ENCODE measurements around the gene RNU6-9.
"Not testable (repeated sequence)": the region's sequence is repeated elsewhere in the genome, so short reads cannot be mapped to it uniquely, and the experiment has no call there.

Gene RNU6-9

DNA sequence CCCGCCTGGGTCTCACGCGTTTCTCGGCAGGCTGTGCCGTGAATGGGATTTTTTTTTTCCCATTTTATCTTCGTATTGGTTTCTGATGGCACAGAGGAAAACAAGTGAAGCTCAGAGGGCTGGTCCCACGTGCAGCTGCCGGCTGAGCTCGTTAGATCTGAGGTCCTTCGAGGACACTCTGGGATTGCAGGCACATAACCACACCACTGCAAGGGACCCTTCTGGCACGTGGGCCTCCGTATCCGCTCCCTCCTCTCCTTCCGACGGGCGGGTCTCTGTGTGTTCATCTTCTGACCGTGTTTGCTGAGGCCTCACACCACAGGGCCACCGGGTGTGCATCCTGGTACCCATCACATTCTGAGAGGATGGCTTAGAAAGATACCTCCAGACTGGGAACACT, 17.2 kb upstream of the RNU6-9 start:
- TF ChIP-seq, protein P1, sequence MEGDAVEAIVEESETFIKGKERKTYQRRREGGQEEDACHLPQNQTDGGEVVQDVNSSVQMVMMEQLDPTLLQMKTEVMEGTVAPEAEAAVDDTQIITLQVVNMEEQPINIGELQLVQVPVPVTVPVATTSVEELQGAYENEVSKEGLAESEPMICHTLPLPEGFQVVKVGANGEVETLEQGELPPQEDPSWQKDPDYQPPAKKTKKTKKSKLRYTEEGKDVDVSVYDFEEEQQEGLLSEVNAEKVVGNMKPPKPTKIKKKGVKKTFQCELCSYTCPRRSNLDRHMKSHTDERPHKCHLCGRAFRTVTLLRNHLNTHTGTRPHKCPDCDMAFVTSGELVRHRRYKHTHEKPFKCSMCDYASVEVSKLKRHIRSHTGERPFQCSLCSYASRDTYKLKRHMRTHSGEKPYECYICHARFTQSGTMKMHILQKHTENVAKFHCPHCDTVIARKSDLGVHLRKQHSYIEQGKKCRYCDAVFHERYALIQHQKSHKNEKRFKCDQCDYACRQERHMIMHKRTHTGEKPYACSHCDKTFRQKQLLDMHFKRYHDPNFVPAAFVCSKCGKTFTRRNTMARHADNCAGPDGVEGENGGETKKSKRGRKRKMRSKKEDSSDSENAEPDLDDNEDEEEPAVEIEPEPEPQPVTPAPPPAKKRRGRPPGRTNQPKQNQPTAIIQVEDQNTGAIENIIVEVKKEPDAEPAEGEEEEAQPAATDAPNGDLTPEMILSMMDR (IDR thresholded peaks at IDR 0.05; ENCODE audit: unreplicated experiment in 3 of 3), result no peak
- H3K36me3 Mint-ChIP-seq (ENCODE audit: low read depth), result peaks cover 23% of the 10 kb centered on the region
- H3K27me3 Mint-ChIP-seq (ENCODE audit: low read depth), result no peaks in the 10 kb centered on the region
- no peaks in the 10 kb centered on the region for H3K9me3 Mint-ChIP-seq
- H3K4me3 Mint-ChIP-seq, result no peak overlapping the region
- no peak overlapping the region for H3K27ac Mint-ChIP-seq
- no peaks in the 10 kb centered on the region for H3K4me1 Mint-ChIP-seq

- H3K4me1 Mint-ChIP-seq, result no peaks in the 10 kb centered on the region
- H3K27me3 Mint-ChIP-seq (ENCODE audit: low read depth), result no peaks in the 10 kb centered on the region
- peaks cover 28% of the 10 kb centered on the region for H3K36me3 Mint-ChIP-seq (ENCODE audit: low read depth)
- no peak overlapping the region for H3K4me3 Mint-ChIP-seq
- no peak overlapping the region for H3K27ac Mint-ChIP-seq
- no peaks in the 10 kb centered on the region for H3K9me3 Mint-ChIP-seq
- TF ChIP-seq, protein P1 (IDR thresholded peaks at IDR 0.05; ENCODE audit: unreplicated experiment in 3 of 3), result no peak
These were observed 16.4 kb upstream of the RNU6-9 start for GRCh38 chr19:876780-877314.

GRCh38 chr19:877992-878660, 15.2 kb upstream of the RNU6-9 start:
- H3K4me3 Mint-ChIP-seq; H3K9me3 Mint-ChIP-seq; H3K27me3 Mint-ChIP-seq (ENCODE audit: low read depth); H3K27ac Mint-ChIP-seq; H3K4me1 Mint-ChIP-seq: not testable (repeated sequence)
- H3K36me3 Mint-ChIP-seq (ENCODE audit: low read depth), result peaks cover 34% of the 10 kb centered on the region

DNA sequence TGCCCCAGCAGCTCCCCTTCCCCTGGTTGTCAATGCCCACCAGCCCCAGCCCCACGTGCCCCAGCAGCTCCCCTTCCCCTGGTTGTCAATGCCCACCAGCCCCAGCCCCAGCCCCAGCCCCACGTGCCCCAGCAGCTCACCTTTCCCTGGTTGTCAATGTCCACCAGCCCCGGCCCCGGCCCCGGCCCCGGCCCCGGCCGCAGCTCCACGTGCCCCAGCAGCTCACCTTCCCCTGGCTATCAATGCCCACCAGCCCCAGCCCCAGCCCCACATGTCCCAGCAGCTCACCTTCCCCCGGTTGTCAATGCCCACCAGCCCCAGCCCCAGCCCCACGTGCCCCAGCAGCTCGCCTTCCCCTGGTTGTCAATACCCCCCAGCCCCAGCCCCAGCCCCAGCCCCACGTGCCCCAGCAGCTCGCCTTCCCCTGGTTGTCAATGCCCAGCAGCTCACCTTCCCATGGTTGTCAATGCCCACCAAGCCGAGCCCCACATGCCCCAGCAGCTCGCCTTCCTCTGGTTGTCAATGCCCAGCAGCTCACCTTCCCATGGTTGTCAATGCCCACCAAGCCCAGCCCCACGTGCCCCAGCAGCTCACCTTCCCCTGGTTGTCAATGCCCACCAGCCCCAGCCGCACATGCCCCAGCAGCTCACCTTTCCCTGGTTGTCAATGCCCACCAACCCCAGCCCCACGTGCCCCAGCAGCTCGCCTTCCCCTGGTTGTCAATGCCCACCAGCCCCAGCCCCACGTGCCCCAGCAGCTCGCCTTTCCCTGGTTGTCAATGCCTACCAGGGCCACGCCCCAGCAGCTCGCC, 14.3 kb upstream of the RNU6-9 start:
- not testable (repeated sequence) for H3K9me3 Mint-ChIP-seq; H3K4me3 Mint-ChIP-seq; H3K27ac Mint-ChIP-seq; H3K4me1 Mint-ChIP-seq; H3K27me3 Mint-ChIP-seq (ENCODE audit: low read depth)
- peaks cover 34% of the 10 kb centered on the region for H3K36me3 Mint-ChIP-seq (ENCODE audit: low read depth)

DNA sequence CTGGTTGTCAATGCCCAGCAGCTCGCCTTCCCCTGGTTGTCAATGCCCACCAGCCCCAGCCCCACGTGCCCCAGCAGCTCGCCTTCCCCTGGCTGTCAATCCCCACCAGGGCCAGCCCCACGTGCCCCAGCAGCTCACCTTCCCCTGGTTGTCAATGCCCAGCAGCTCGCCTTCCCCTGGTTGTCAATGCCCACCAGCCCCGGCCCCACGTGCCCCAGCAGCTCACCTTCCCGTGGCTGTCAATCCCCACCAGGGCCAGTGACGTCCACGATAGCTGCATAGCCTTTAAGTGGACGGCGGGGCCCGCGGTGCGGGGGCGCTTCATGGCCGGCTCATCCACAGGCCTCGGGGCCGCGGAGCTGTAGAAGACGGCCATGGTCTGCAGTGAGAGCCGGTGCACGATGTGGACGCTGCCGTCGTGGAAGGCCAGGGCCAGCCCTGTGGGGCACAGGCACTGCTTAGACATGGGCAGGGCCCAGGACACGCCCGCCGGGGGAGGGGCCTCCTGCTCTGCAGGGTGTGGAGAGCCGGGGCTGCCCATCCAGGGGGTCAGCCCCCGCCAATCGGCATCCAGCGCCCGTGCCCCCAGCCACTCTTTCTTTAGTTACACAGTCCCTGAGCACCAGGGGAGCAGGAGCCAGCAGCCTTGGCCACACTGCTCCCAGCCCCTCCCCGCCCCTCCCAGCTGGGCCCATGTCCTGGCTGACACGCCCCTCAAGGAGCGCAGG, 13.4 kb upstream of the RNU6-9 start:
- Mint-ChIP-seq H3K4me1 (no peaks in the 10 kb centered on the region), H3K27me3 (ENCODE audit: low read depth) (no peaks in the 10 kb centered on the region), H3K36me3 (ENCODE audit: low read depth) (peaks cover 34% of the 10 kb centered on the region), H3K4me3 (no peak overlapping the region), H3K27ac (no peak overlapping the region), H3K9me3 (no peaks in the 10 kb centered on the region)
- TF ChIP-seq, protein P1 (IDR thresholded peaks at IDR 0.05; ENCODE audit: unreplicated experiment in 3 of 3), result no peak

DNA sequence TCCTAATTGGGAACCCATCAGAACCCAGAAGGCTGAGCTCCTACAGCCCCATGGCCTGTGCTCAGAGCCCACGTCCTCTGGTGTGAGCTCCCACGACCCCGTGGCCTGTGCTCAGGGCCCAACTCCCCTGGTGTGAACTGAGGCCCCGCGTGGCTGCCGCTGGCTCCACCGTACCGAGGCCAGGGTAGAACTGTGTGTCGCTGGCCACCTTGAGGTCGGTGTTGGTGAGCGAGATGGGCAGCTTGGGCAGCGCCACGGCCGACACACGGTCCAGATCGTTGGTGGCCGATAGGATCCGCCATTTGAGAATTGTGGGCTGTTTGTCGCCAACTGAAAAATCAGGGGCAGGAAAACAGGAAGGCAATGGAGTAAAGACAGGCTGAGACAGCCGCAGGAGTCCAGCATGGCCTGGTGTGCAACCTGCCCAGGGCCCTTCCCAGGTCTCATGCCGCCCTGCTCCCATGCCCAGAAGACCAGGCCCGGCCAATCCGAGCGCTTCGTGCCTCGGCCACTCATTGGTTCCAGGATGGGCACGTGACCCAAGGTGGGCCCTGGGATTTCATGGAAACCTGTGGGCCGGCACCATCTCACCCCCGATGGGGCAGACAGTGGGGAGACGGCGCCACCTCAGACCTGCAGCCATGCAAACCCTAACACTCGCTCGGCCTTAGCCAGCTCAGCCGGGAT, 11.8 kb upstream of the RNU6-9 start:
- peaks cover 30% of the 10 kb centered on the region for H3K36me3 Mint-ChIP-seq (ENCODE audit: low read depth)
- H3K9me3 Mint-ChIP-seq, result no peaks in the 10 kb centered on the region
- H3K4me3 Mint-ChIP-seq, result no peak overlapping the region
- TF ChIP-seq, protein P1 (IDR thresholded peaks at IDR 0.05; ENCODE audit: unreplicated experiment in 3 of 3), result no peak
- H3K27ac Mint-ChIP-seq, result no peak overlapping the region
- no peaks in the 10 kb centered on the region for H3K27me3 Mint-ChIP-seq (ENCODE audit: low read depth)
- H3K4me1 Mint-ChIP-seq, result no peaks in the 10 kb centered on the region

All from nephron (organoid).